Muscle of back (tissue), 13 donors: ENCODE results near the gene CDHR5. TPM values are rescaled to one million over a fixed set of nuclear protein-coding genes. Genes with fewer than 3 reads are reported as not detected.
"Not testable (repeated sequence)": the region's sequence is repeated elsewhere in the genome, so short reads cannot be mapped to it uniquely, and the experiment has no call there.

Experiments
- DNase-seq, 3 donors: peaks; one replicate each; pipeline versions ENCODE4 v3.0.0 to v3.0.0-alpha.2; 2013
- long read RNA-seq, 9 donors: transcript quantifications; one replicate each; lab custom pipeline, GENCODE V29; 2026
- polyA plus RNA-seq, 10 donors: library from polyadenylated mRNA; unstranded; fragments of 120-200 nt; gene quantifications; one replicate each; pipeline ENCODE4 v1.2.1, GENCODE V29; 2013; ENCODE audit not compliant: insufficient read length in 10 of 10

CDHR5 gene, protein sequence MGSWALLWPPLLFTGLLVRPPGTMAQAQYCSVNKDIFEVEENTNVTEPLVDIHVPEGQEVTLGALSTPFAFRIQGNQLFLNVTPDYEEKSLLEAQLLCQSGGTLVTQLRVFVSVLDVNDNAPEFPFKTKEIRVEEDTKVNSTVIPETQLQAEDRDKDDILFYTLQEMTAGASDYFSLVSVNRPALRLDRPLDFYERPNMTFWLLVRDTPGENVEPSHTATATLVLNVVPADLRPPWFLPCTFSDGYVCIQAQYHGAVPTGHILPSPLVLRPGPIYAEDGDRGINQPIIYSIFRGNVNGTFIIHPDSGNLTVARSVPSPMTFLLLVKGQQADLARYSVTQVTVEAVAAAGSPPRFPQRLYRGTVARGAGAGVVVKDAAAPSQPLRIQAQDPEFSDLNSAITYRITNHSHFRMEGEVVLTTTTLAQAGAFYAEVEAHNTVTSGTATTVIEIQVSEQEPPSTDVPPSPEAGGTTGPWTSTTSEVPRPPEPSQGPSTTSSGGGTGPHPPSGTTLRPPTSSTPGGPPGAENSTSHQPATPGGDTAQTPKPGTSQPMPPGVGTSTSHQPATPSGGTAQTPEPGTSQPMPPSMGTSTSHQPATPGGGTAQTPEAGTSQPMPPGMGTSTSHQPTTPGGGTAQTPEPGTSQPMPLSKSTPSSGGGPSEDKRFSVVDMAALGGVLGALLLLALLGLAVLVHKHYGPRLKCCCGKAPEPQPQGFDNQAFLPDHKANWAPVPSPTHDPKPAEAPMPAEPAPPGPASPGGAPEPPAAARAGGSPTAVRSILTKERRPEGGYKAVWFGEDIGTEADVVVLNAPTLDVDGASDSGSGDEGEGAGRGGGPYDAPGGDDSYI
- polyA plus RNA-seq, result 1 to 10 TPM in 7 of 10 donors, under 1 TPM in 3; 0.60 to 2.1 (median 1.2) TPM
- long read RNA-seq, donor 1, result 0 reads
- long read RNA-seq, donor 2, partial matches to known transcripts, result 0 of 1 reads
- long read RNA-seq, donor 2, other reads (novel, unspliced or antisense), result 0 of 1 reads
- long read RNA-seq, donor 3, result 0 reads
- long read RNA-seq, donor 4, result 0 reads
- long read RNA-seq, donor 5, result 0 reads
- long read RNA-seq, donor 6, result 0 reads
- long read RNA-seq, donor 7, result 0 reads
- long read RNA-seq, donor 8, result 0 reads
- long read RNA-seq, donor 9, result 0 reads

DNA sequence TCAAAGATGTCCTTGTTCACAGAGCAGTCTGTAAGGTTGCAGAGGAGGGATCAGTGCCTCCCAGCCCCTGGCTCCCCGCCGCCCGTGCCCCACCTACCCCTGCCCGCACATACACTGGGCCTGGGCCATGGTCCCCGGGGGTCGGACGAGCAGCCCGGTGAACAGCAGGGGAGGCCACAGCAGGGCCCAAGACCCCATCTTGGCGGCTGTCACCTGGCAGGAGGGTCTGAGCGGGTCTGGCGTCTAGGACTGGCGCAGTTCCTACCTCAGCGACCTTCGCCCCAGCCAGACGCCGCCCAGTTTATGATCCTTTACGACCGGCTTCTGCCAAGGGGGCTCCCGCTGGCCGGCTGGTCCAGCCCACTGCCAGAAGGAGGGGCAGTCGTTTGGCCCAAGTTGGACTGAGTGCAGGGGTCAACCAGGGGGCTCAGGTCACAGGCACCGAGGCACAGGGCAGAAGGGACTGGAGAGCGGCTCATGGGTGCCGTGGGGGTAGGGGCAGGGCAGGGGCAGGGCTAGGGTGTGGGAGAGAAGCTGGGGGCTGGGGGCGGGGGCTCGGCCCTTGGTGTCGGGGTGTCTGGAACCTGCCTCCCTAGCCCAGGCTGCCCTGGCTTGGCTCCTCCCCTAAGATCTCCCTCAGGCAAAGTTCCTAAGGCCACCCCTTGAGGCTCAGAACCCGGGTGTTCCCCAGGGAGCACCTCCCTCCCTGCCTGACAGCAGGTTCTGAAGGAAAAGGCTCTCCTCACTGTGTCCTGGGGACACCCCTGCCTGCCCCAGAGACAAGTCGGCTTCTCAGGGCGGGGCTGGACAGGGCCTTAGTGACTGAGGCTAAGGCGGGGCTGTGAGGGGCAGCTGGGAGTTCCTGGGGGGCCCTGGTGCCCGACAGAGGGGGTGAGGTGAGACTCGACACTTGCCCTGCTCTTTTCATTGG lies at the start of gene CDHR5:
Gene CDHR5 (minus strand): TSS at position 251 of the 931 bp plus-strand sequence. CDS start 53 bp downstream, at position 198.
- DNase-seq, result peak in 1 of 3 donors; percentile 24

DNA sequence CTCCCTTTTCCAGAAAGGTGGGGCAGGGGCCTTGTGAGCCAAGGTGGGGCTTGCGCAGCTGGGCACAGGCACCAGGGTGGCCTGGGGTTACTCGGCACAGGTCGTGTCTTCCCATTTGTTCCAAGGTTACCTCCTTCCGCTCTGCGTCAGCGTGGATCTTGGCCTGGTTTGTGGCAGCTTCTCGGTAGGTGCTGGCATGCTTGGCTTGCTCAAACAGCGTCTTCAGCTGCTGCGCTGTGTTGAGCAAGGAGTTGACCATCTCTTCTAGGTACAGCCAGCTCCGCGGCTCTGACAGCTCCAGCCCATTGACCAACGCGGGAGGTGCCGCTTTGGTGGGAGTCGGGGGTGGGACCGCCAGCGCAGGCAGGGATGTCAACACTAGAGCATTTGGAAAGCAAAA lies 49.7 kb upstream of the CDHR5 start:
- no peak for DNase-seq

DNA sequence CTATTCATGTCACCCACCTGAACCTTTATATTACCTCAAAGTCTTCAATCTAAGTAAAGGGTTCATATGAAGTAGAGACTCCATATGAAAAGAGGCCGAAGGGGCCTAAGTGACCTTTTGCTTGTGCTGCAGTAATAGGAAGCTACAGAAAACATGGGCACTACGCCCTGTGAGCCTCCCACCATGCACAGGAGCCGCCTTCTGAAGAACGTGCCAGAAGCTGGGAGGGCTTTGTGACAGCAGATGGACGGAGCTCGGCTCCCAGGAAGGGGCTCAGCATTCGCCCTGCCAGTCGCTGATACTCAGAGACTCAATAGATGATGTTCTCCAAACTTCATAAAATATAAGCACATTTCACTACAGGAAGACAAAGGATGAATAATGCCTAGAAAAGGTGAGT lies 49.1 kb upstream of the CDHR5 start:
- DNase-seq, result no peak

DNA sequence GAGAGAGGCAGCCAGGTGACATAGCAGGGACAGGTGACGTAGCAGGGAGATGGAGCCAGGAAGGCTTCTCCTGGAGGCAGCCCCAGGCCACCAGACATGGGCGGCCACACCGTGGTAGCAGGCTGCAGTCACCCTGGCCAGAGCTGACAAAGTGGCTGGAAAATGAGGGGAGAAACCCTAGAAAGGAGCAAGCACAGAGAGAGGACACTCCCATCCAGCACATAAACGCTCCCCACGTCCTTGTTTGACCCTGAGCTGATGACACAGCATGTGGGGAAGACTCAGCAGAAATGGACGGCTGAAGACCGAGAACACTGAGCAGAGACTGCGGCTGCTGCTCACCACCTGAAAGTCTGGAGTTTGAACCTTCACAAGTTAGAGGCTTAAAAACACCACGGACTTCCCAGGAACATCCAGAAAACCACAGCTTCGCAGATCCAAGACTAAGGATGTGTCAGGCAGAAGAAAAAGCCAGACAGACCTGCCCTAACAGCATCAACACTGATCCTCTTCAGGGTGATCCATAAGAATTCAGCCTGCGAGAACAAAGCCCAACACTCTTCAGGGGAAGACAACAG lies 41.0 kb upstream of the CDHR5 start:
- DNase-seq, result peak in 1 of 3 donors; percentile 19

DNA sequence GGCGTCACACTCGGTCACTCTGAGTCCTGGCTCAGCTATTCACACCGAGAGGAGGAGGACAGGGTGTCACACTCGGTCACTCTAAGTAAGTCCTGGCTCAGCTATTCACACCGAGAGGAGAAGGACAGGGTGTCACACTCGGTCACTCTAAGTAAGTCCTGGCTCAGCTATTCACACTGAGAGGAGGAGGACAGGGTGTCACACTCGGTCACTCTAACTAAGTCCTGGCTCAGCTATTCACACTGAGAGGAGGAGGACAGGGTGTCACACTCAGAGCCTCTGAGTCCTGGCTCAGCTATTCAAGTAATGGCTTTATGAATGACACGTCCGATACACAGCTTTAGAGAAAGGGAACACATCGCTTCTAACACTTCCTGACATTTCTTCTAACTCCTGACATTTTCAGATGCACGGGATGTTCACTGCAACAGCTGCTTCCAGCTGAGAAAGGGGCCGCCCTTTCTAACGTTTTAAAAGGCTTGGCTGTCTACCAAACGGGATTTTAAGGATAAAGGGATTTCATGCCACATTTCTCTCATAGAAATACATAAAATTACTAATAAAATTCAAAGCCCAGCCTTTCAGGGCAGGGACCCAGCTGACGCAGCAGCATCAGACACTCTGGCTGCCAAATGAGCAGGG lies 40.4 kb upstream of the CDHR5 start:
- DNase-seq, result peak; percentile 40 to 76 (median 49)

DNA sequence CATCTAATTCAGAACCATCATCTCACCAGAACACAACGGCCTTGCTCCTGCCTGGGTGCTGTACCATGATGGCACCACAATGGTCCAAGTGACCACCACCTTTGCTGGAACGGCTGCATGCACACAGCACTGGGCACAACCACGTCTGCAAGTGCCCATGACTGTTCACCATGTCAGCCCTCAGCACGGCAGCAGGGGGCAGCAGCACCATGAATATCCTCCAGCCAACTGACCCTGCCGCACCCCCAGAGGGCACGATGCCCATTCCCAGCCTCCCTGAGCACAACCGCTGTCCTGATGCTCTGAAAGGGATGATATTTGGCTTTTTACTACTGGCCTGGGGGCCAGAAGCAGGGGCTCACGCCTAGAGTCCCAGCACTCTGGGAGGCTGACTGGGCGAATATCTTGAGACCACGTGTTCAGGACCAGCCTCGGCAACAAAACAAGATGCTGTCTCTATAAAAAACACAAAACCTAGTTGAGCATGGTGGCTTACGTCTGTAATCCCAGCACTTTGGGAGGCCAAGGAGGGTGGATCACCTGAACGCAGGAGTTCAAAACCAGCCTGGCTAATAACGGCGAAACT lies 38.0 kb upstream of the CDHR5 start:
- DNase-seq, result peak in 2 of 3 donors; percentile 11 to 59

DNA sequence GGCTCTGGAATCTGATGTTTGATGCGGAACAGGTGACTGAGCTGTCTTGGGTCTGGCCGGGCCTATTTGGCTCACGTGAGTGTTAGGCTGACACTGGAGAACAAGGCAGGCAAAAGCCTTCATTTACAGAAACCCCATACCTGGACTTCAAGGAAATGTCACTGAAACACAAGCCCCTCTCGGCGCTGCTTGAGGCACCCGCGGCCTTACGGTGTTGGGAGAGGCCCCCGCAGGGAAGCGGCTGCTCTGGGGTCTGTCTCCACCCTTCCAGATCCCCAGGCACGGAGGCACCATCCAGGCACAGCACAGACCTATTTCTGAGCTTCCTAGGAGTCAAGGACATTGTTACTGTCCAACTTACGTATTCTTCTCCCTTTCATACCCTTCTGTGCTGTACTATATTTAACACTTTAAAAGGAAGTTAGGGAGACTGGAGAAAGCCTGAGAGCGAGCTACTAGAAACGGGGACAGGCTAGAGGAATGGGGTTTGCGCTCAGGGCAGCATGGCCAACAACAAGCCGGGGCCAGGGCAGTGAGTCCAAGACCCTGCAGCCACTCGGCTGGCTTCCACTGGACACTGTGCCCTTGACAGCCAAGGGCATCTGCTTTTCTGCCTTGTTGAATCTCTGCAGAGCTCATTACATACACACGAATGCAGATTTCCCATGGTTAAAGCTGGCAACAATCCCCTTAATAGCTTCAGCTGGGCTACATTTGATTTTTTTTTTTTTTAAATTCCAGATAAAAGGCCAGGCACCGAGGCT lies 36.1 kb upstream of the CDHR5 start:
- DNase-seq, result no peak

DNA sequence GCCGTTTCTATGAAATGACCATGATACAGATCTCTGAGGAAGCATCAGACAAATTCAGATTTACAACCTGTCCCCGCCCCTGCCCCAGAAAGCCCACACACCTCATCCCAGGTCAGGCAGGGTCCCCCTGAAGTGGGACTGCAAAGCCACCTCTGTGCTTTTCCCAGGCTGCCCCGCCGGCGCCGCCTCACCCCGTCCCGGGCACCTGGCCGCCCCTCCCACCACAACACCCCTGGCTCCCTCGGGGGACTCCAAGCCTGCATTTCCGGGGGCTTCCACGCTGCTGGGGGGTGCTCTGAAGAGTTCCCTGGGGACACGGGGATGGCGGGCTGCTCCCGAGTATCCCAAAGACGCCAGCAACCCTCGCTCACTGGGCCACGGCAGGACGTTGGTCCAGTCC lies 35.5 kb upstream of the CDHR5 start:
- DNase-seq, result no peak

DNA sequence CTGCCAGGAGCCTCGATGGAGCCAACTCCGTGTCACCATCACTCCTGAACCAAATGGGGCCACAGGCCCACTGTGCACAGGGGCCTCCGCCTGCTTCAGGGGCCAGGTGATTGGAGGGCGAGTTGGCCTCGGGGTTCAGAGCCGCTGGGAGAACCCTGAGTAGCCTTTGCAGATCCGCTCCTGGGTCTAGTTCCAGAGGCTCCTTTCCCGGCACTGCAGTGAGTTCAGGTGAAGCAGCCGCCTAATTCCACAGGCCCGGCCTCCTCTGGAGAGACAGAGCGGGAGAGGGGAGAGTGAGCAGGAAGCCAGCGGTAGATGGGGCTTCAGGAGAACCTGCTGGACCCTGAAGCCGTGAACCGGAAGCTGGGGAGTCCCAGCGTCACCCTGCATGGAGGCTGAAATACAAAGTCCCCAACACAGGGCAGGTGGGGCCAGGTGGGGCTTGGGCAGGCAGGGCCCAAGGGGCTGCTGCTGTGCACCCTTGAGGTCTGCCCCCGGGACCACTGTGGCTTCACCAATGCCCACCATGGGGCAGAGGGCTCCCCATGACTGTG lies 34.9 kb upstream of the CDHR5 start:
- no peak for DNase-seq

DNA sequence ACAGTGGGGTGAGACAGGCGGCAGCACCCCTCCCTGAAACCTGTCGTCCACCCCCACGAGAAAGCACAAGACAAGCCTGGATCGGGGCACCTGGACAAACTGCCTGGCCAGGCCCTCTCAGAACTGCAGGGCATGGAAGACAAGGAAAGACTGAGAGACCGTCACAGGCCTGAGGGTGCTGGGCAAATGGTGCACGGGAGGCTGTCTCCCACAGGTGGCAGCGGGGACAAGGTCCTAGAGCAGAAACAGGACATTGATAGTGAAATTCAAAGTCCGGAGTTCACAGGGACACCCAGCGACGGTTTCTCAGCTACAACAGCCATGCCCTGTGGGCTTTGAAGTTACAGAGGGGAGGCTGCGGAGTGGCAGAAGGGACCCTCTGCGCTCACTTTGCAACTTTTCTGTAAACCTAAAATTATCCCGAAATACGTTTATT lies 33.0 kb upstream of the CDHR5 start:
- DNase-seq, result no peak

DNA sequence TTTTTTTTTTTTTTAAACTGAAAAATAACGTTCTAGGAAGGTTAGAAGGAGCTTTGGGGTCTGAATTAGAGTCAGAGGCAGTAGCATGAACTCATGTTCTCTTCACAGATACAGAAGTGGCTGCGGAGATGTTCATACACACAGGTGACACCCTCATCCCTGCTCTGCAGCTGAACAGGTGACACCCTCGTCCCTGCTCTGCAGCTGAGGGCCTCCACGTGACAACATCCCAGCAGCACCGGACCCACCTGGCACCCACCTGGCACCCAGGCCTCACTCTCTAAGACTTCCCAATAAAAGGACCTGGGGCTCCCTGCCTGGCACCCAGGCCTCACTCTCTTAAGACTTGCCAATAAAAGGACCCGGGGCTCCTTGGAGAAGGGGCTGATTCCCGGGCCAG lies 32.1 kb upstream of the CDHR5 start:
- DNase-seq, result no peak

DNA sequence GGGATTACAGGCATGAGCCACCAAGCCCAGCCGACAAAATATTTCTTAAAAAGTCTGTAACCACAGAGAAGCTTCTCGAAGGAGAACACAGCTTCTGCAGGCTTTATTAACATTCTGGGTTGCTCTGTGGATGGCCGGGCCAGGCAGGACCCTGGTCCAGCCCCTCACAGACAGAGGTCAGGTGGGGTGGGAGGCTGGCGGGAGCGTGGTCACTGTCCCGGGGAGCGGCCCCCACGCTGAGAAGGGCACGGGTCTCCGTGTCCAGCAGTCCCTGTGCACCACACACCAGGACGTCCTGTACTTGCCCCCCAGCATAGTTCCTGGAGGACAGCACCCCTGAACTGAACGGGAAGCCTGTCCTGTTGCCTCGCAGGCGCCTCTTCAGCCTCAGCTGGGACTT lies 31.7 kb upstream of the CDHR5 start:
- no peak for DNase-seq

DNA sequence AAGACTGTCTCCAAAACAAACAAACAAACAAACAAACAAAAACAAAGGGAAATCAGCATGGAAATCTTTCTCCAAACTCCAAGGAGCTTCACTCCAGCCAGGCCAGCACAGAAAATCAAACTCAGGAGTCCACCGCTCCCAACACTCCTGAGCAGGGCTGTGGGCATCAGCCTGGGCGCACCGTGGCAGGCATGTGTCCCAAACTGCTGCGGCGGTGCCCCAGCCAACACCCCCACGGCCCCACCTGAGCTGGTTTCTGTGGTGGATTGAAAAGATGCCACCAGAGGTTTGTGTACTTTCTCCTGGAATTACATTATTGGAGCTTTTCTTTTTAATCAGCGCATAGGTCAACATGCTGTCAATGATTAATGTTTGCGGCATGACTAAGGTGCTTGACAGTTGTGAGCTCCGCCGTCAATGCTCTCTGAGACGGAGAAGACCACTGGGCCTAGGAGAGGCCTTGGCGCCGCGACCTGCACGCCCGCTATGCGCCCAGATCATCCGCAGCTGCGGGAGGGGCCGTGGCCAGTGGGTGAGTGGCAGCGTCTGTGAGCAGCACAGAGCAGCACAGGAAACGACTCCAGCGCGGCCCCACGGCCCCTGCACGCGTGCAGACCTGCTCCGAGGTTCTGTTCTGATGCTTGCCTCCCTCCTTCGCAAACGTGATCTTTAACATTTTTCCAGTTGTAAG lies 30.4 kb upstream of the CDHR5 start:
- DNase-seq, result no peak

DNA sequence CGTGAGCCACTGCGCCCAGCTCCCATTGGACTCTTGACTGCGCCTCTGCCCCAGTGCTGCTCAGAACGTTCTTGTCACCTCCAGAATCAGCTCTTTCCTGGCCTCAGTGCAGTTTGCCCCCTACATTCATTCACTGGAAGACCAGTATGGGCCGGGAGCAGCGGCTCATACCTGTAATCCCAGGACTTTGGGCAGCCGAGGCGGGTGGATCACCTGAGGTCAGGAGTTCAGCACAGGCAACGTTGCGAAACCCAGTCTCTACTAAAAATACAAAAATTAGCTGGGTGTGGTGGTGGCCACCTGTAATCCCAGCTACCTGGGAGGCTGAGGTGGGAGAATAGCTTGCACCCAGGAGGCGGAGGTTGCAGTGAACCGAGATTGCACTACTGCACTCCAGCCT lies 29.7 kb upstream of the CDHR5 start:
- DNase-seq, result not testable (repeated sequence)

DNA sequence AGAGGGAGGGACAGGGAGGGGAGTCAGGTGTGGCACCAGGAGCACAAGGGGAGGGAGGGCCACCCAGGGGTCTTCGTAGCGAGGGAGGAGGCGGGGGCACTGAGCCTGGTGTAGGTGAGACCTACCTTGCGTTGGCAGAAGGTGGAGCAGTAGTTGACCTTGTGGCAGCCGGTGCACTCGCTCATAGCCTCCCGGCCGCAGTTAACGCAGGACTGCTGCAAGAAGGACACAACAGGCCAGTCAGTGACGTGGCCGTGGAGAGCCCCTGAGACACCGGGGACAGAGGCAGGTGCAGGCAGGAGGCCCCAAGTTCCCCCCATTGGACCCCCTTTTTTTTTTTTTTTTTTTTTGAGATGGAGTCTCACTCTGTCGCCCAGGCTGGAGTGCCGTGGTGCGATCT lies 29.1 kb upstream of the CDHR5 start:
- DNase-seq, result no peak

DNA sequence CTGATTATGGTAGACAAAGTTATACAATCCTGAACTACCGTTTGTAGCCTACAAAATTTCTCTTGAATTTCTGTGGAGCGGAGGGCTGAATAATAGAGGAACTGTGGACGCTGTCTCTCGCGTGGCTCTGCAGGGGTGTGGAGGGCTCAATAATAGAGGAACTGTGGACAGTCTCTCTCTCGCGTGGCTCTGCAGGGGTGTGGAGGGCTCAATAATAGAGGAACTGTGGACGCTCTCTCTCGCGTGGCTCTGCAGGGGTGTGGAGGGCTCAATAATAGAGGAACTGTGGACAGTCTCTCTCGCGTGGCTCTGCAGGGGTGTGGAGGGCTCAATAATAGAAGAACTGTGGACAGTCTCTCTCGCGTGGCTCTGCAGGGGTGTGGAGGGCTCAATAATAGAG lies 28.4 kb upstream of the CDHR5 start:
- not testable (repeated sequence) for DNase-seq

DNA sequence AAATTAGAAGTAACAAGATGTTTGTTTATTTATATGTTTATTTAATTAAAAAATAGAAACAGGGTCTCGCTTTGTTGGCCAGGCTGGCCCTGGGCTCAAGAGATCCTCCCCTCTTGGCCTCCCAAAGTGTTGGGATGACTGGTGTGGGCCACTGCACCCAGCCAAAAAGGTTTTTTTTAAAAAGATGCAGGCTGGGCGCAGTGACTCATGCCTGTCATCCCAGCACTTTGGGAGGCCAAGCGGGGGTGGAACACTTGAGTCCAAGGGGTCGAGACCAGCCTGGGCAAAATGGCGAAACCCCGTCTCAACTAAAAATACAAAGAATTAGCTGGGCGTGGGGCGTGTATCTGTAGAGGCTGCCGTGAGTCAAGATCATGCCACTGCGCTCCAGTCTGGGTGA lies 25.7 kb upstream of the CDHR5 start:
- DNase-seq, result no peak

DNA sequence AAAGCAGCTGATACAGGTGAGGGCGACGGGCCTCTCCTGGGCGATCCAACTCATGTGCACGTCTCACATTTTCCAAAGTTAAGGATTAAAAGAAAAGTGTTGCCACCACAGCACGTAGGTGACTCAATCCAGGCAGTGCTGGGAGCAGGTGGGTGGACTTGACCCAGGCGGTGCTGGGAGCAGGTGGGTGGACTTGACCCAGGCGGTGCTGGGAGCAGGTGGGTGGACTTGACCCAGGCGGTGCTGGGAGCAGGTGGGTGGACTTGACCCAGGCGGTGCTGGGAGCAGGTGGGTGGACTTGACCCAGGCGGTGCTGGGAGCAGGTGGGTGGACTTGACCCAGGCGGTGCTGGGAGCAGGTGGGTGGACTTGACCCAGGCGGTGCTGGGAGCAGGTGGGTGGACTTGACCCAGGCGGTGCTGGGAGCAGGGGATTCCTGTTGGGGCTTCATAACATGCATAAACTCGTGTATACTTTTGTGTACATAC lies 23.0 kb upstream of the CDHR5 start:
- not testable (repeated sequence) for DNase-seq
